ENCODE data around the gene ARHGAP36. TPM values are rescaled to one million over a fixed set of nuclear protein-coding genes. Genes with fewer than 3 reads are reported as not detected.

Gene ARHGAP36, protein sequence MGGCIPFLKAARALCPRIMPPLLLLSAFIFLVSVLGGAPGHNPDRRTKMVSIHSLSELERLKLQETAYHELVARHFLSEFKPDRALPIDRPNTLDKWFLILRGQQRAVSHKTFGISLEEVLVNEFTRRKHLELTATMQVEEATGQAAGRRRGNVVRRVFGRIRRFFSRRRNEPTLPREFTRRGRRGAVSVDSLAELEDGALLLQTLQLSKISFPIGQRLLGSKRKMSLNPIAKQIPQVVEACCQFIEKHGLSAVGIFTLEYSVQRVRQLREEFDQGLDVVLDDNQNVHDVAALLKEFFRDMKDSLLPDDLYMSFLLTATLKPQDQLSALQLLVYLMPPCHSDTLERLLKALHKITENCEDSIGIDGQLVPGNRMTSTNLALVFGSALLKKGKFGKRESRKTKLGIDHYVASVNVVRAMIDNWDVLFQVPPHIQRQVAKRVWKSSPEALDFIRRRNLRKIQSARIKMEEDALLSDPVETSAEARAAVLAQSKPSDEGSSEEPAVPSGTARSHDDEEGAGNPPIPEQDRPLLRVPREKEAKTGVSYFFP
- not detected in 2 replicates for total RNA-seq

DNA sequence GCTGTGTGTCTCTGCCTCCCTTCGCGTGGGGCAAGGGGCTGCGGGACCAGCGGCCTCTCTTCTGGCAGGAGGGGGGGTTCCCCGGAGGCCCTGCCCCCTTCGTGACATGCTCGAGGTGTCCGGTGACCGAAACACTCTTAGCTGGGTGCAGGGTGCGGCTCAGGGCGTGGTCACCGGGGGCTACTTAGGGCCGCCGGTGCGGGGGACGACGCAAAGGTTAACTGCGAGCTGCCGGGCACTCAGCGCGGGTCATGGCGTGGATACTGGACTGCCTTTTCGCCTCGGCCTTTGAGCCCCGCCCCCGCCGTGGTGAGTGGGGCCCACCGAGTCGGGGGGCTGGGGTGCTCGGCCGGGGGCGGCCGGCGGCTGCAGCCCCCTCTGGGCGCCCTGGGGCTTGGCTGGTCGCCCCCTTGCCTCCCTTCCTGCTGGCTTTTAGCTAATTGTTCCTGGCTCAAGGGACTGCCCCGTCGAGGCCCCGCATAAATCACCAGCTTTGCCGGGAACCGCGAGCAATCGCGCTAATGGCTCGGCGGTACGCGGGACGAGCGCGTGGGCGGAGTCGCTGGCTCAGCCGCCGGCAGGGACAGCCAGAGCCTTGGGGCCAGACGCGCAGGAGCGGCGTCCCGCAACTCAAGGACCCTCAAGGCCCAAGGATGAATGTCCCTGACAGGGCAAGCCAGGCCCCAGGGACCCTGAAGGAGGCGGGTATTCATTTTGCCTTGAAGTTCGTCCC is at the start of gene ARHGAP36:
Gene ARHGAP36 (plus strand): TSS at position 211 of the 733 bp plus-strand sequence. CDS start 23,320 bp downstream, outside the sequence.

Other genes starting within 250 kb of the ARHGAP36 start
- 4.9 and 5.4 TPM in 2 replicates for gene ENOX2, start 155.1 kb upstream of the ARHGAP36 start, total RNA-seq
- gene IGSF1, start 231.0 kb downstream of the ARHGAP36 start, total RNA-seq: not detected in 2 replicates